ACHN (cell line): ENCODE results near the gene OTOGL.
"Not testable (repeated sequence)": the region's sequence is repeated elsewhere in the genome, so short reads cannot be mapped to it uniquely, and the experiment has no call there.

ENCODE experiments used
- DNase-seq: peaks from one replicate; pipeline ENCODE4 v3.0.0-alpha.2; 2015
- in situ Hi-C: cut with HindIII; loops from 2 replicates; pipeline ENCODE4 v1.10.0; 2017; ENCODE audit warnings: low sequenced_read_pairs, low pct_ligation_motif_present, low pct_unique_long_range_greater_than_20kb

Gene OTOGL, protein sequence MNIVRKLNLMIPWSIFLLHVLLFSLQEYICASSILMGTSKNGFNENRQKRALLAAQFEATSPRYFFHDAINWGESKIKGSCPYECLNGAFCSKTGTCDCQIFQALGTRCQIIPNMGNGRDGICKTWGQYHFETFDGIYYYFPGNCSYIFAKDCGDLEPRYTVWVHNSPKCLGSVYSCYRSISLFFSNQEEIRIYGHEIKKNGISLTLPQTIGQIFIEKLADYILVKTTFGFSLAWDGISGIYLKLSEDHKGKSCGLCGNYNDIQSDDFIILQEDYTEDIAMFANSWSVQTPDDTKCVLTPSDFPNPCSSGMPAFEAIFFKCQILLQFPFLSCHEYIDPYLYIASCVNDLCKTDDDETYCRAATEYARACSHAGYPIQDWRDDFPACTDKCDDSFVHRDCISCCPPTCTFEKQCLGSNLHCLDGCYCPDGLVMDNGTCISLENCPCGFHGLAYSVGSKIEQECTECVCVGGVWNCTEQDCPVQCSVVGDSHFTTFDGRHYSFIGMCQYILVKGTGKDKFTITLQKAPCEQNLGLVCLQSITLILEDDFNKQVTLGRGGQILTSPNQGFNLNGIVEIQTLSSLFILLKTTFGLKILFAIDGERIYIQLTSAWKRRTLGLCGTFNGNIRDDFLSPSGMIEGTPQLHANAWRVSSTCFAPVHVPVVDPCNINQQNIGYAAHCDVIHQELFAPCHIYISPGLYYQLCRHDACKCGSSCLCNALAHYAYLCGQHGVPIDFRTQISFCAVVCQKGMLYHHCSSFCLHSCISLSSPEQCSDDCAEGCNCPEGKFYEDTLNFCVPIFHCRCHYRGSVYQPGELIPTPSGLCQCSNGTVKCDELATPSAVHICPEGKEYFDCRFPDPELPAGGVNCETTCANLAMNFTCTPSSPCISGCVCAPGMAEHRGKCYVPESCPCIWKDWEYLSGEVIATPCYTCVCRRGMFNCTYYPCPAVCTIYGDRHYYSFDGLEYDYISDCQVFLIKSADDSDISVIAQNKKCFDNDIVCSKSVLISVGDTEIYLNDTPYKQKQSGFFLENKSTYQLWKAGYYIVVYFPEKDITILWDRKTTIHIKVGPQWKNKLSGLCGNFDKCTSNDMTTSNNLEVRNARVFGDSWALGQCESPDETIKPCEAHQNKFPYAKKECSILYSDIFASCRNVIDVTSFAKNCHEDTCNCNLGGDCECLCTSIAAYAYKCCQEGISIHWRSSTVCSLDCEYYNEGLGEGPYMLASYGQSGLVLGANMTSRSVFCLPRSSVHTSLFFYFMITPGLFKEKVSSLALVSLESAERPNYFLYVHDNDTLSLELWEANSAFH (N-terminal part only)

DNA sequence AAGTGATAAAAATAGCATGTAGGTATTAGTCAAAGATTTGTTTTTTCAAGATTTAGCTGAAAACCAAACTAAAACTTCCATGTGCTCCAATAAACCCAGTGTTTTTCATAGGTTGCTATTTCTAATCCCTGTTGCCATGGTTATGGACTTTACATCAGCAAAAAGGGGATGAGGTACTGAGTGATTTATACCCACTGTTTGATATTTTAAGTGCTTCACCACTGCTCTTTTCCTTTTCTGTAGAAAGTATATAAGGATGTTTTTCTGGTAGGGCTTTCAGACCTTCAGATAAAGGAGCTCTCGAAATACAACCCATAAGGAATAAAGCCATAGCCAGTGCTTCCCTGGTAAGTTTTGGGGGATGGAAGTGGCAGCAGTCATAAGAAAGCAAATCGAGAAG is at the start of gene OTOGL:
OTOGL (plus strand) TSS at position 279 of the 400 bp plus-strand sequence. CDS start 109,895 bp downstream, outside the sequence.
- DNase-seq = no peak

DNA sequence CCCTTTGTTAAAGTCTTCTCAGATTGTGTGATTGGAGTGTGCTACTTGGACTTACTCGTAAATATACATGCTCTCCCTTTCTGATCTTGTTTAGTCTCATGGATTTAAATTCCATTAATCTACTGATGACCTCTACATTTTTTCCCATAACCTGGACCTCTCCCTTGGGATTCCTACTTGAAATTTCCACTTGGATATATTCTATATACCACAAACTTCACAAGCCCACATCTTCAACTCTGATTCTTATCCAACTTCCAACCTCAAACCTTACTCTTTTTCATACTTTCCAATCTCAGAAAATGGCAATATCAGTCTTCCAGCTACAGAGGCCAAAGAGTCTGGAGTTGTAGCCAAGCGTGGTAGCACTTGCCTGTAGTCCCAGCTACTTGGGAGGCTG is 49.1 kb upstream of the OTOGL start:
- in situ Hi-C loops = no loop called here
- no peak for DNase-seq

More for the DNA sequence above, at the start of gene OTOGL:
- in situ Hi-C loops = no loop called here

DNA sequence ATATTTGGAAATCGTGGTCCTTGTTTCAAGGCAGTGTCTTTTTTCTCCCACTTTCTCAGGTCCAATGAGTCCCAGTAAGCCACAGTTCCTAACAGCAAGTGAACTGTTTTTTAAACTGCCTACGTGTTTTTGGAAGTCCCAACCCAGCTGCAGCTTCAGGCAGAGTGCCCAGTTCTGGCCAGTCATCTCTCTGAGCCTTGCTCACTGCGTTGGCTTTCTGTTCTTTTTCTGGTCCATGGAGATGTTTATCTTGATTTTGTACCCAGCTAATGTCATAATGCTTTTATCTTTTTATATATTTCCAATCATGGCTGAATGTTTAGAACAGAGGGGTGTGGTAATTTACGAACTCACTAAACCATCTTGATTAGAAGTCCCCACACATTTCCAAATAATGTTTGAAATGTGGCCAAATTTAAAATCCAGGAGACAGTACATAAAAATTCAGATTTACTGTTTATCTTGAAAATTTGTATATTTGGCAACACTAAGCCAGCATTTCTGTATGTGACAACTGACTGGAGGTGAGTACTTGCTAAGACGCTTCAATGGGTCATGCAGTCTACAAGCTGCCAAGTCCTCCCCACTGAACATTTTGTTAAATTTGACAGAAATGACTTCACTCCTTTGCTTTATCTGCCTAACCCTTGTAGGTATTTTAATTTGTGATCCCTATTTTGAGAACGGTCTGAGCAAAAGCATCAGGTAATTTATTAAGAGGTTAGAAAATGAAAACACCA is 46.1 kb upstream of the OTOGL start:
- no peak for DNase-seq
- in situ Hi-C loops = no loop called here

DNA sequence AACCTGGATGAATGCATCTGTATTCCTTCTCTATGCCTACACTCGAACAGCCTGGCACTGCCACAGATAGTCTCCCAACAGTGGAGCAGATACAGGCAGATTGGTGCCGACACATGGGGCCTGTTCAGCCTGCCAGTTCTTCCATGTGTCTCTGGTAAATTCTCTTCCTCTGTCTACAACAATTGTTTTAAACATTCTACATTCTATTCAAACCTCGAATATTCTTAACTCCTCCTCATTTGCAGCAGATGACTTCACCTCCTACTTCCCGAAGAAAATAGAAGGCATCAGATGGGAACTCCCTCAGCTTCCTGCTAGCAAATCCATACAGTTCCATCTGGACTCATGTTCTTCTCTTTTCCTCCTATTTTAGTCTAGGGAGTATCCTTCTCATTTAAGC is 43.1 kb upstream of the OTOGL start:
- in situ Hi-C loops = no loop called here
- no peak for DNase-seq

DNA sequence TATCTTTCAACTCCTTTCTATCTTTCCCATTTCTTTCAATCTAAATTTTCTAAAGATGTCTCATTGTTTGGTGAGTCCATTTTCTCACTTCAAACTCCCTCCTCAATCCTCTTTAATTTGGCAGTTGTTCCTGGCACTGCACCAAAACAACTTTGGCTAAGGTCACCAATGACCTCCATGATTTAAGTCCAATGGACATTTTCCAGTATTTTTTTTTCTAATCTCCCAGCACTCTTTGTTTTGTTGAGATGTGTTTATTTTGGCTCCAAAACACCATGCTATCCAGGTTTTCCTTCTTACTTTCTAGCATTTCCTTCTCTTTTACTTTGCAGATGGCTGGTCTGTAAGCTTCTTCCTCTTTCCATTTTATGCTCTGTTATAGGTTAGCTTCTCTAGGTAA is 42.5 kb upstream of the OTOGL start:
- DNase-seq = no peak
- in situ Hi-C loops = no loop called here

DNA sequence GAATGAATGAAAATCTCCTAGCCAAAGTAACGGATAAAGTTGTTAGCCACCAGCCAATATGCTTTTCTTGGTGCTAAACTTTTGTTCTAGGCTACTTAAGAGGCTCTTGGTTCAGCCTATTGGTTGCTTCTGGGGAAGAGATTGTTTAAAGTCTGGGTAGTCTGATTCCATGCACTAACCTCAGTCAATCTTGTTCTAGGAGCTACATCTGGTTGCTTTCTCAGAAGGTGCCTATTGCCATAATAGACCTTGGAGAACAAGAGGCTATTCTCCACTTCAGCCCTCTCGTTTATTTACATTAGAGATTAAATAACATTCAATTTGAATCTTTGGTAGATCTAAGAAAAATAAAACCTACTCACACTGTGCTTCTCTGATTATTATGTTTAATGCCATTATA is 40.8 kb upstream of the OTOGL start:
- in situ Hi-C loops = no loop called here

DNA sequence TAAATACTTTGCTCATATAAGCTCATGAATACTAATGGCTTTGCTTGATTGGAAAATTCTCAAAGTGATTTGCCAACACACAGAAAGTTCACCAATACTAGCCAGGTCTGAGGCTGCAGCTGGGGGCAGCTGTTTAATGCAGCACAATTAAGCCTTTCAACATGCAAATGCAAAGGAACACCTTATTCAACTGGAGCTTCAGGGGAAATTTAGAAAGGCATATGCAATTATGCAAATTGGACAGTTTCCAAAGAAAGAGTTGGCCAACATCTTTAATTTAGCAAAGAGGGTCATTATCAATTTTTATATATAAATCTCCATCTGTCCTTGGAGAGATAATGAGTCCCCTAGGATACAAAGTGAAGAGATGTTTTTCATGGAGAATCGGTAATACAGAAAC is 40.2 kb upstream of the OTOGL start:
- no peak for DNase-seq
- in situ Hi-C loops = no loop called here

More for the DNA sequence above, 40.8 kb upstream of the OTOGL start:
- DNase-seq = no peak

DNA sequence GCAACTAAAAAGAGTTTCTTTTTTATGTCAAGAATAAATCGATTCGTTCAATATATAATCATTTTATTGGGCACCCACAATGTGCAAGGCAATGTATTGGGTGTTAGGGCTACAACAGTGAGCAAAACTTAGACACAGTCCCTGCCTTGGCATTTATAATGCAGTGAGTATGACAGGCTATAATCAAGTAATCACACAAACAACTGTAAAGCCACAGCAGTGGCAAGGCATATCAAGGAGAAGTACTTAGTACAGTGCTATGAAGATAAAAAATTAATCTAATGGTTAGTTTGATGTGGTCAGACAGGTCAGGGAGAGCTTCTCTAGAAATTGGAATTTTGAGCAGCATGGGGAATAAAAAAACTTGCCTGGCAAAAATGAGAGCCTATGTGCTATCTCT is 39.5 kb upstream of the OTOGL start:
- in situ Hi-C loops = no loop called here
- no peak for DNase-seq

DNA sequence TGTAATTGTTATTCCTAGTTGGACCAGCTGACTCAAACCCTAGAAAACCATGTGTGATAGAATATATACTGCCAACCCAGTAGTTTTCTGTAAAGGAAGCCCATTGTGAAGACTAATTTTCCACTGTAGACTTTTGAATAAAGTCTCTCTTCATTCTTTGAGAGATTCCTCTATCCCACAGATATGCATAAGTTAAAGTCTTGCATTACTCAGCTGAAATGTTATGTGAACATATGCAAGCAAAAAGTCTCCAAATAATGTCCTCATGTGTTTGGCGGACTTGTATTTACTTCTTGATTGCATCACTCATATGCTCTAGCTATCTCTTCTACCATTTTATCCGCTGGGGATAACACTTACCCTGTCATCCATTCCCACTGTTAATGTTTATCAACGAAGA is 35.1 kb upstream of the OTOGL start:
- DNase-seq = no peak
- in situ Hi-C loops = no loop called here

DNA sequence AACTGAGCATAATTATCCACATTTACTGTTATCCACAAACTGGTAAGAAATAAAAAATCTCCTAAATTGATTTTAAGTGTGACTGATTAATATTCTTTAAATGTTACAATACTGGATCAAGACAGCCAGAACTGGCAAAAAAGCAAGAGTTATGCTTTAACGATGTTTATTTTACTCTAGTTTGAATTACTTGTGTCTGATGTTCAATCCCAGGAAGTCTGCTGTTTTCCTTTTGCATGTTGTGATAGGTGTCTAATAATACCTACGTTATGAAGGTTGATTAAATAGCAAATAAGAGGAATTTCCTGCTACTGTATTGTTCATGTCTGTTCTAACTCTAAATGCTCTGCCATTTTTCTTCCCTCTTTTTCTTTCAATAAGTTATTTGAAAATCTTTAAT is 34.4 kb upstream of the OTOGL start:
- DNase-seq = no peak
- in situ Hi-C loops = no loop called here

DNA sequence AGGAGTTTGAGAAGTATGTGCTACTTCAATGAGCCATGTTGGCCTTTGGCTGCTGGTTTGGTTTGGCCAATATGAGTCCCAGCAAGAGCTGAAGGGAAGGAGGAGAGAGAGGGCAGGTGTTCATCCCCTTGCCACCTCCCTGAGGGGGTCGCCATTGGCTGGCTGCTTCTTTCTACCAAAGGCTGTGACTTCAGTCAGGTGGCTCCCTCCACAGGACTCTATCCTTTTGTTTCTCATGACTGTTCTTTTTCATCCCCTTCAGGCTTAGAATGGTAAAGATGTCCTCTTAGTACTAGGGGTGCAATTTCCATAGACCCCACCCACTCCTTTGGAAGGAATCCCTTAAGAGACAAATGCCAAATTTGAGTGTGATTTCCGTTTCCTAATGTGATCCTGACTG is 31.2 kb upstream of the OTOGL start:
- no peak for DNase-seq
- in situ Hi-C loops = no loop called here

DNA sequence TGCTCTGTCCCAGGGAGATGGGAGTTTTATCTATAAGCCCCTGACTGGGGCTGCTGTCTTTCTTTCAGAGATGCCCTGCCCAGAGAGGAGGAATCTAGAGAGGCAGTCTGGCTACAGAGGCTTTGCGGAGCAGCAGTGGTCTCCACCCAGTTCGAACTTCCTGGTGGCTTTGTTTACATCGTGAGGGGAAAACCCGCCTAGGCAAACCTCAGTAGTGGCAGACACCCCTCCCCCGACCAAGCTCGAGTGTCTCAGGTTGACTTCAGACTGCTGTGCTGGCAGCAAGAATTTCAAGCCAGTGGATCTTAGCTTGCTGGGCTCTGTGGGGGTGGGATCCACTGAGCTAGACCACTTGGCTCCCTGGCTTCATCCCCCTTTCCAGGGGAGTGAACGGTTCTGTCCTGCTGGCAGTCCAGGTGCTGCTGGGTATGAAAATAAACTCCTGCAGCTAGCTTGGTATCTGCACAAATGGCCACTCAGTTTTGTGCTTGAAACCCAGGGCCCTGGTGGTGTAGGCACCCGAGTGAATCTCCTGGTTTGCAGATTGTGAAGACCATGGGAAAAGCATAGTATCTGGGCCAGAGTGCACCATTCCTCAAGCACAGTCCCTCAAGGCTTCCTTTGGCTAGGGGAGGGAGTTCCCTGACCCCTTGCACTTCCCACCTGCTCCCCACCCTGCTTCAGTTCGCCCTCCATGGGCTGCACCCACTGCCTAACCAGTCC is 15.3 kb upstream of the OTOGL start:
- DNase-seq, in situ Hi-C loops: not testable (repeated sequence)

DNA sequence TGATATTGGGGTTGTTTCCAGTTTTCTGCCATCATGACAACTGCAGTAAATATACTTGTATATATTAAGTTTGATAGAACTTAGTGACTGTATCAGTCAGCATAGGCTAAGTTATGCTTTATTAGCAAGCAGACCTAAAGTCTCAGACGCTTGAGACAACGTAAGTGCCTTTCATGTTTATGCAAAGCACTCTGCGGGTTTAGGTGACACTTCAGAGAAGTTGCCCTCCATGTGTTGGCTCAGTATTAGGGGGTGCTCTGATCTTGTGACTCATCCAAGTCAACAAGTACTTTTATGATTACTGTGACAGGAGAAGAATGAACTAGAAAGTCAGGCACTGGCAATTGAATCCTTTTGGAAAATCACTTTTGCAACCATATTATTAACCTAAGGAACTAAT is 13.3 kb upstream of the OTOGL start:
- no peak for DNase-seq
- in situ Hi-C loops = no loop called here

DNA sequence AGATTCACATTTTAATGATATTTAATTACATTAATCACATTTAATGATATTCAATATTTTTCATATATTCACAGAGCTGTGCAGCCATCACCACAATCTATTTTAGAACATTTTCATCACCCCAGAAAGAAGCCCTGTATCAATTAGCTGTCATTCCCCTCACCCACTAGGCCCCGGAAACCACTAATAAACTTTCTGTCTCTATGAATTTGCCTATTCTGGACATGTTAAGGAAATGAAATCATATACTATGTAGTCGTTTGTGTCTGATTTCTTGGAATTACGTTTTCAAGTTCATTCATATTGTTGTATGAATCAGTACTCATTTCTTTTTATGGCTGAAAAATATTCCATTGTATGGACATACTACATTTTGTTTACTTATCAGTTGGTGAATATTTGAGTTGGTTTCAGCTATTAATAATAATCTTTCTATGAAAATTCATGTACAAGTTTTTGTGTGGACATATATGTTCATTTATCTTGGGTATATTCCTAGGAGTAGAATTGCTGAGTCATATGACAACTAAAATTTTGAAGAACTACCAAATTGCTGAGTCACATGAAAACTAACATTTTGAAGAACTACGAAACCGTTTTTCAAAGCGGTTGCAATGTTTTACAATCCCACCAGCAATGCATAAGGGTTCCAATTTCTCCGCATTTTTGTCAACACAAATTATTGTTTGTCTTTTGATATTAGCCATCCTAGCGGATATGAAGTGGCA is 11.7 kb upstream of the OTOGL start:
- in situ Hi-C loops = no loop called here

DNA sequence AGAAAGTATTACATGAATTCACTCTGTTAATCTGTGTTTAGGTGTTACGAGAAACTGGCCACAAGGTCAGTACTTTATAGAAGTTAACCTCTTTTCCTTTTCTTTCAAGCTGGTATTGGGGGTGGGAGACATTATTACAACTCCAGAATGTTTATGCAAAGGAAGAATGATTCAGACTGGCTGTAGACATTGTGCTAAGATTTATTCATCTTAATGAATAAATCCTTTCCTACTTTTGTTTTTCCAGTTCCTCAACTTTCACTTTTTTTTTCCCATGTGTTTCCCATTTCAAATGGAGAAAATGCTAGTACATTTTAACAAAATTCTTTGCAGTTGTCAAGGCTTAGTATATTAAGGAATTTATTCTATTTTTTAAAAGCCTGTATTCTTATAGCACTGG is 1.3 kb downstream of the OTOGL start:
- in situ Hi-C loops = no loop called here
- no peak for DNase-seq

More for the DNA sequence above, 11.7 kb upstream of the OTOGL start:
- no peak for DNase-seq

DNA sequence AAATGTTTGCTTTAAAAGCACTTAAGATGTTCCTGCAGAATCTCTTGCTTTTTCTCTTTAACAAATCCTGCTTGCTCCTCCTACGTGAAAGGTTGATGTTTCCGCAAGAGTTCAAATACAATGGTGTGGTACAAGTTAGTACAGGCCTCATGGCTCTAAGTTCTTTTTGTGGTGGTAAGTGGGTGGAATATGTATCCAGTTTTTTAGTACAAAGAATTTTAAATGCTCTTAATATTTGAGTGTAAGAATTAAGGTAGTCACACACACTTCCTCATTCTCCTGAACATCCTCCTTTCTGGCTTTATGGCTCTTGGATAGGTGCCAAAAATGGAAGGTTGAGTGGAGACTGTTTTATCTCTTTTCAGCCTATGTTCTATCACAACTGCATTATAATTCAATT is 1.8 kb downstream of the OTOGL start:
- in situ Hi-C loops = no loop called here
- no peak for DNase-seq

DNA sequence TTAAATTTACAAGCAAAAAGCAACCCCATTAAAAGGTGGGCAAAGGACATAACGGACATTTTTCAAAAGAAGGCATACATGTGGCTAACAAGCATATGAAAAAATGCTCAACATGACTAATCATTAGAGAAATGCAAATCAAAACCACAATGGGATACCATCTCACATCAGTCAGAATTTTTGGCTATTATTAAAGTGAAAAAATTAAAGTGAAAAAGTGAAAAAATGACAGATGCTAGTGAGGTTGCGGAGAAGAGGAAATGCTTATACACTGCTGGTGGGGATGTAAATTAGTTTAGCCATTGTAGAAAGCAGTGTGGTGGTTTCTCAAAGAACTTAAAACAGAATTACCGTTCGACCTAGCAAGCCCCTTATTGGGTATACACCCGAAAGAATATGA is 7.9 kb downstream of the OTOGL start:
- DNase-seq = no peak

More for the DNA sequence above, 7.9 kb downstream of the OTOGL start:
- in situ Hi-C loops = no loop called here
